Sigmoid colon (tissue), 4 donors: Measurements from ENCODE around the gene LAMB3.

Experiments used
- EP300 ChIP-seq, 4 donors: sonication (generic); formaldehyde crosslinking; IDR thresholded peaks; one replicate each; pipeline ENCODE4 v1.6.1; 2017; ENCODE audit warnings: antibody characterized with exemption in 4 of 4
- TF ChIP-seq, protein P1 (sequence below), 4 experiments: fragments of 450-650 bp in 3 of 4; fragments of 200-600 bp in 1 of 4; IDR thresholded peaks; one replicate each; pipeline ENCODE4 v1.5.1; 2016 to 2019; ENCODE audit warnings: antibody characterized with exemption in 4 of 4, mild to moderate bottlenecking in 3 of 4, moderate library complexity in 2 of 4

DNA sequence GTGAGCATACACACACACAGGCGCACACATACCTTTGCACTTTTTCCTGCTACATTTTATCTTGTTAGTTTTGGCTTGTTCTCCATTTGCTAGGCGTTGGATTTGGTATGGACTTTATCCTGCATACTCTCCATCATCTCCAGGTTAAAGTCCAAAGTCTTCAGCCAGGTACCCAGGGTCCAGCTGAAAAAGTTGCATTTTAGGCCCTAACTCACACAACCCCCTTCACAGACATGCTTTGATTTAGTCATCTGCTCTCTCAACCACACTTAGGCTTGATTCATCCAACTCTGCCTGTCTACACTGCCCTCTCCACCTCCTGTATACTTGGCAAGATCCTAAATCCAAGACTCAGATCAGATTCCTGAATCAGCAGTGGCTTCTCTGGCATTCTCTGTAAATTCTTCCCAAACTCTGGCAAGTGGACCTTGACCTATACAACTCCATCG lies 10.7 kb upstream of the LAMB3 start:
- no peak for TF ChIP-seq EP300 (IDR thresholded peaks at IDR 0.05)
- TF ChIP-seq, protein P1, sequence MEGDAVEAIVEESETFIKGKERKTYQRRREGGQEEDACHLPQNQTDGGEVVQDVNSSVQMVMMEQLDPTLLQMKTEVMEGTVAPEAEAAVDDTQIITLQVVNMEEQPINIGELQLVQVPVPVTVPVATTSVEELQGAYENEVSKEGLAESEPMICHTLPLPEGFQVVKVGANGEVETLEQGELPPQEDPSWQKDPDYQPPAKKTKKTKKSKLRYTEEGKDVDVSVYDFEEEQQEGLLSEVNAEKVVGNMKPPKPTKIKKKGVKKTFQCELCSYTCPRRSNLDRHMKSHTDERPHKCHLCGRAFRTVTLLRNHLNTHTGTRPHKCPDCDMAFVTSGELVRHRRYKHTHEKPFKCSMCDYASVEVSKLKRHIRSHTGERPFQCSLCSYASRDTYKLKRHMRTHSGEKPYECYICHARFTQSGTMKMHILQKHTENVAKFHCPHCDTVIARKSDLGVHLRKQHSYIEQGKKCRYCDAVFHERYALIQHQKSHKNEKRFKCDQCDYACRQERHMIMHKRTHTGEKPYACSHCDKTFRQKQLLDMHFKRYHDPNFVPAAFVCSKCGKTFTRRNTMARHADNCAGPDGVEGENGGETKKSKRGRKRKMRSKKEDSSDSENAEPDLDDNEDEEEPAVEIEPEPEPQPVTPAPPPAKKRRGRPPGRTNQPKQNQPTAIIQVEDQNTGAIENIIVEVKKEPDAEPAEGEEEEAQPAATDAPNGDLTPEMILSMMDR (IDR thresholded peaks at IDR 0.05) = no peak
